Mucosa of descending colon (tissue), 3 donors: ENCODE results near the gene C17orf75. TPM values are rescaled to one million over a fixed set of nuclear protein-coding genes. Genes with fewer than 3 reads are reported as not detected.
A peak's percentile ranks its signal among the peaks of the same experiment; 100 is the strongest.
"Not testable (repeated sequence)": the region's sequence is repeated elsewhere in the genome, so short reads cannot be mapped to it uniquely, and the experiment has no call there.

Source experiments
- ATAC-seq: fragments of 200-7000 bp; cut with Tn5 transposase; one replicate; pipeline ENCODE4 v1.9.1; 2020; ENCODE audit warnings: mild to moderate bottlenecking, moderate library complexity
- DNase-seq, 3 donors: peaks; one replicate each; pipeline ENCODE4 v3.0.0-alpha.2; 2020
- H3K36me3 ChIP-seq: fragments of 200-600 bp; one replicate; pipeline ENCODE4 v1.8.0; 2021; ENCODE audit warnings: low read depth, mild to moderate bottlenecking
- H3K4me1 ChIP-seq: fragments of 200-600 bp; one replicate; pipeline ENCODE4 v1.8.0; 2021; ENCODE audit warnings: low read depth, mild to moderate bottlenecking
- H3K4me3 ChIP-seq: fragments of 200-600 bp; one replicate; pipeline ENCODE4 v1.8.0; 2021; ENCODE audit warnings: mild to moderate bottlenecking
- H3K9me3 ChIP-seq: fragments of 200-600 bp; one replicate; pipeline ENCODE4 v1.8.0; 2021; ENCODE audit warnings: mild to moderate bottlenecking
- intact Hi-C, 2 donors: fragments of 100-400 bp; cut with DNase I in 1 of 2; cut with micrococcal nuclease in 1 of 2; formaldehyde crosslinking; loops; one replicate each; pipeline versions ENCODE4 v1.11.0 to v1.11.1; 2022; cut with DNase I, micrococcal nuclease
- long read RNA-seq, 2 donors: library from polyadenylated mRNA; unstranded; transcript quantifications; one replicate each; pipeline ENCODE4 v2.0.0, GENCODE V29; 2019 to 2021
- total RNA-seq, 3 donors: library from RNA; stranded (reverse); fragmentation: NEBNext Ultra II Directional in 2 of 3; extraction: Animal tissue kit (Norgen Biotek cat#: 25700) in 2 of 3; gene quantifications; one replicate each; pipeline versions ENCODE4 v1.2.1 to v1.2.4, GENCODE V29; 2021 to 2023
- TF ChIP-seq, protein P1 (sequence below): fragments of 200-600 bp; IDR thresholded peaks from one replicate; pipeline ENCODE4 v1.8.0; 2022; ENCODE audit warnings: antibody characterized with exemption, mild to moderate bottlenecking
- donor health status: DM: no; HTN: no; CAD: no; lungs with moderate emphysema.
- donor health status: DM: no; HTN: no; CAD: no.
- donor health status: DM: no; HTN: yes; CAD: no.

The C17orf75 gene, protein sequence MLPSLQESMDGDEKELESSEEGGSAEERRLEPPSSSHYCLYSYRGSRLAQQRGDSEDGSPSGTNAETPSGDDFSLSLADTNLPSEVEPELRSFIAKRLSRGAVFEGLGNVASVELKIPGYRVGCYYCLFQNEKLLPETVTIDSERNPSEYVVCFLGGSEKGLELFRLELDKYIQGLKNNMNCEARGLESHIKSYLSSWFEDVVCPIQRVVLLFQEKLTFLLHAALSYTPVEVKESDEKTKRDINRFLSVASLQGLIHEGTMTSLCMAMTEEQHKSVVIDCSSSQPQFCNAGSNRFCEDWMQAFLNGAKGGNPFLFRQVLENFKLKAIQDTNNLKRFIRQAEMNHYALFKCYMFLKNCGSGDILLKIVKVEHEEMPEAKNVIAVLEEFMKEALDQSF
- total RNA-seq = 10 to 100 TPM; 10.3 to 14.8 (median 12.9) TPM
- long read RNA-seq, donor 1, transcript C17orf75-202 (10 exons, 1,642 nt) = major isoform, 5 of 7 reads
- long read RNA-seq, donor 1, partial matches to known transcripts = 0 of 7 reads
- long read RNA-seq, donor 1, other reads (novel, unspliced or antisense) = 2 of 7 reads
- long read RNA-seq, donor 2, transcript C17orf75-202 (10 exons, 1,642 nt) = major isoform, 7 of 9 reads
- long read RNA-seq, donor 2, partial matches to known transcripts = 0 of 9 reads
- long read RNA-seq, donor 2, other reads (novel, unspliced or antisense) = 2 of 9 reads

DNA sequence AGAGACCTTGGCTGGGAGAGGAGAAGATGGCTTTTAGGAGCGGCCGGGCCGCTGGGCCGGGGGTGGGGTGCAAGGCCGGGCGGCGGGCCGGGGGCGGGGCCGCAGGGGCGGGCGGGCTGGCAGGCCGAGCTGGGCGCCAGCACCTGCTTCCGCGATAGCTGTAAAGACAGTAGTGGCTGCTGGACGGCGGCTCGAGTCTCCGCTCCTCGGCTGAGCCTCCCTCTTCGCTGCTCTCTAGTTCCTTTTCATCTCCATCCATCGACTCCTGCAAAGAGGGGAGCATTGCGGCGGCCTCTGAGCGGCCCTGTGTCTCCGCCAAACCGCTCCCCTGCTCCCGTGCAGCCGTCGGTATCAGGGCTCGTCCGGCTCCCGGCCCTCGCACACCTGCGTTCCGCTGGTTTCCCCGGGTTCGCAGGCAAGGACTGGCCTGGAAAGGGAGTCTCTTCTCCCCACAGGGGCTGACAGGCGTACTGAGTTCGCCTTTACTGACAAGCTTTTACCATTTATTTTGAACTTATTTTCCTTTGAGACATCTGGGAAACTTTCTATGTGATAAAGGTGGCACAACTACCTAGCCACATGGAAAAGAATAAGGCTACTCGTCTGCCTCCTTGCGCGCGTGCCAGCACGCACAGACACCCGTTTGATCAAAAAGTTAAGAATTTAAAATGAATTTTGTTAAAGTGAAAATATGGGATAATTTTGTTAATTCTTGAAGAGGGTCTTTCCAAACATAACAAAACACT is at the start of gene C17orf75:
Gene C17orf75 (minus strand): TSS at position 317 of the 746 bp plus-strand sequence. CDS start 34 bp downstream, at position 283.
- ATAC-seq = peak; percentile 96
- H3K36me3 ChIP-seq = peaks cover 4% of the 10 kb centered on the region
- intact Hi-C loops = no loop called here
- peaks cover 13% of the 10 kb centered on the region for H3K4me1 ChIP-seq
- peak within 1 kb of the TSS; percentile 32 for H3K4me3 ChIP-seq
- DNase-seq = peak; percentile 80 to 88 (median 86)
- TF ChIP-seq, protein P1, sequence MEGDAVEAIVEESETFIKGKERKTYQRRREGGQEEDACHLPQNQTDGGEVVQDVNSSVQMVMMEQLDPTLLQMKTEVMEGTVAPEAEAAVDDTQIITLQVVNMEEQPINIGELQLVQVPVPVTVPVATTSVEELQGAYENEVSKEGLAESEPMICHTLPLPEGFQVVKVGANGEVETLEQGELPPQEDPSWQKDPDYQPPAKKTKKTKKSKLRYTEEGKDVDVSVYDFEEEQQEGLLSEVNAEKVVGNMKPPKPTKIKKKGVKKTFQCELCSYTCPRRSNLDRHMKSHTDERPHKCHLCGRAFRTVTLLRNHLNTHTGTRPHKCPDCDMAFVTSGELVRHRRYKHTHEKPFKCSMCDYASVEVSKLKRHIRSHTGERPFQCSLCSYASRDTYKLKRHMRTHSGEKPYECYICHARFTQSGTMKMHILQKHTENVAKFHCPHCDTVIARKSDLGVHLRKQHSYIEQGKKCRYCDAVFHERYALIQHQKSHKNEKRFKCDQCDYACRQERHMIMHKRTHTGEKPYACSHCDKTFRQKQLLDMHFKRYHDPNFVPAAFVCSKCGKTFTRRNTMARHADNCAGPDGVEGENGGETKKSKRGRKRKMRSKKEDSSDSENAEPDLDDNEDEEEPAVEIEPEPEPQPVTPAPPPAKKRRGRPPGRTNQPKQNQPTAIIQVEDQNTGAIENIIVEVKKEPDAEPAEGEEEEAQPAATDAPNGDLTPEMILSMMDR = no peak
- H3K9me3 ChIP-seq = no peaks in the 10 kb centered on the region

DNA sequence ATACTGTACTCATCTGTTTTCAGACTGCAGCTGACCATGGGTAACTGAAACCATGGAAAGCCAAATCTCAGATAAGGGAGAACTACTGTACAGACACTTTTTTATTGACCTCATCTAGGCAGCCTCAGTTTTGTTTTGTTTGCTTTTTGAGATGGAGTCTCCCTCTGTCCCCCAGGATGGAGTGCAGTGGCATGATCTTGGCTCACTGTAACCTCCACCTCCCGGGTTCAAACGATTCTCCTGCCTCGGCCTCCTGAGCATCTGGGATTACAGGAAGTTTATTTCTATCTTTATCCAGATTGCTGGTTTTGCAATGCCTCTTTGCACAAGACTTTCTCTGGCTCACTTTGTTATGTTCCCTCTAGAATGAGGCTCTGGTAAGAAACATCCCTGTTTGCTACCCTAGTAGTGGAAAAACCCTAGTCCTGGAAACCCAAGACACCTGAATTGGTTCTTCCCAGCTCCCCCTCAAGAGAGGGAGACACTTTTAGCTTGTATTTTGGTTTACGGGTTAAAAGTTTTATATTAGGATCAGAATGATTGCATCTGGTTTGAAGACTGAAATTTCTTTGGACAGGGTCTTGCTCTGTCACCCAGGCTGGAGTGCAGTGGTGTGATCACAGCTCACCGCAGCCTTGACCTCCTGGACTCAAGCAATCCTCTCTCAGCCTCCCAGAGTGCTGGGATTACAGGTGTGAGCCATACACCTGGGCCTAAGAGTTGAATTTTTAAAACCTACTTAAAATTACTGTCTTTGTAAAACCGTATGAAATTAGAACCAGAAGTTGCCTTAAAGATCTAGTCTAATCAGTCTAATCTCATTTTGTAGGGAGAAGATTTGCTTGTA is 46.9 kb upstream of the C17orf75 start:
- H3K9me3 ChIP-seq = no peaks in the 10 kb centered on the region
- DNase-seq (no peak), ATAC-seq (no peak)
- intact Hi-C loops = no loop called here
- TF ChIP-seq, protein P1 = no peak
- H3K36me3 ChIP-seq = no peaks in the 10 kb centered on the region
- no peak overlapping the region for H3K4me3 ChIP-seq
- no peaks in the 10 kb centered on the region for H3K4me1 ChIP-seq

DNA sequence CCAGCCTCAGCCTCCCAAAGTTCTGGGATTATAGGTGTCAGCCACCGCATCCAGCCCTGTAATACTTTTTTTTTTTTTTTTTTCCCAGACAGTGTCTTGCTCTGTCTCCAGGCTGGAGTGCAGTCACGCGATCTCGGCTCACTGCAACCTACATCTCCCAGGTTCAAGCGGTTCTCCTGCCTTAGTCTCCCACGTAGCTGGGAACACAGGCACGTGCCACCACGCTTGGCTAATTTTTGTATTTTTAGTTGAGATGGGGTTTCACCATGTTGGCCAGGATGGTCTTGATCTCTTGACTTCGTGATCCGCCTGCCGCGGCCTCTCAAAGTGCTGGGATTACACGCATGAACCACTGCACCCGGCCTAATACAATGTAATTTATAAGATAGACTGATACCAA is 46.2 kb upstream of the C17orf75 start:
- intact Hi-C loops, H3K36me3 ChIP-seq, ATAC-seq, H3K9me3 ChIP-seq, H3K4me3 ChIP-seq, DNase-seq, H3K4me1 ChIP-seq: not testable (repeated sequence)

DNA sequence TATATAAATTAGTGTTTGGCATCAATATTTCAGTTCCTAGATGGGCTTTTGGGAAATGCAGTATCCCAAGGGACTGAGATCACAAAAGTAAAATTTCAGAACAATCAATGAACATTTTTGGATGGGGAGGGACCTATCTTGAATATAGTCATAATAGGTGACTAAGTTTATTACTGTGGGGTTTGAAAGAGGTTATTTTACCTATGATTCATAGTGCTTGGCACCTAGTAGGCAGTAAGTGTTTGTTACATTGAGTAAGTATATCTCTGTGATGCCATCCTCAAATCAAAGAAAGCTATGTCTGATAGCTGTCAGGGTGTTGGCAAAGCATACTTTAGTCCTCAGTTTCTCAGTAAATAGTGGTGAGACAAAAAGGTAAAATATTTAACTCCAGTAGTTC is 44.9 kb upstream of the C17orf75 start:
- Histone ChIP-seq H3K4me3 (no peak overlapping the region), H3K9me3 (no peaks in the 10 kb centered on the region), H3K36me3 (no peaks in the 10 kb centered on the region), H3K4me1 (no peaks in the 10 kb centered on the region)
- intact Hi-C loops = no loop called here
- ATAC-seq = peak; percentile 43
- DNase-seq = no peak
- TF ChIP-seq, protein P1 = no peak

DNA sequence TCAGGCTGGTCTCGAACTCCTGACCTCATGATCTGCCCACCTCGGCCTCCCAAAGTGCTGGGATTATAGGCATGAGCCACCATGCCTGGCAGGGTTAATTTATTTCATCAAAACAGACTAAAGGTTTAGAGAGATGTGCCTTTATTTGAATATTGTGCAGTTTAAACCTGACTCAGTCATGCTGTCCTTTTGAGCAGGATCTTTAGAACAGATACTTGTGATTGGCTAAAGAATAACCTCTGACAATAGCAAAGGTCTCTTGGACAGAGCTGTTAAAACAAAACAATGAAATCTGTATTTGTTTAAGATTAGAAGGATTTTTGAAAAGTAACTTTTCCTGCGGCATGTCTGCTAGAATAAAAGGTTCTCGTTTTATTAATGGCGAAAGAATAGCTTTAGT is 44.0 kb upstream of the C17orf75 start:
- Histone ChIP-seq H3K4me3 (no peak overlapping the region), H3K9me3 (no peaks in the 10 kb centered on the region), H3K4me1 (no peaks in the 10 kb centered on the region), H3K36me3 (no peaks in the 10 kb centered on the region)
- intact Hi-C loops = no loop called here
- TF ChIP-seq, protein P1 = no peak
- ATAC-seq = no peak
- DNase-seq = no peak
